Neural cell (in vitro differentiated cells): ENCODE results near the gene SLC26A5. TPM values are rescaled to one million over a fixed set of nuclear protein-coding genes. Genes with fewer than 3 reads are reported as not detected.

Experiments used
- H2AFZ ChIP-seq: fragments of 200-600, 300-800 bp; sonication (generic), shearing (Covaris generic); 2 replicates; pipeline ENCODE4 v1.6.0; 2014; ENCODE audit warnings: low read depth, mild to moderate bottlenecking, antibody characterized with exemption, low read length, moderate library complexity
- H3F3A ChIP-seq: fragments of 200-600 bp; shearing (Covaris generic); 2 replicates; pipeline ENCODE4 v1.6.1; 2016; ENCODE audit warnings: mild to moderate bottlenecking, moderate library complexity, mixed read lengths, antibody characterized with exemption, low read length; ENCODE audit not compliant: insufficient read depth, poor library complexity, severe bottlenecking
- H3K27ac ChIP-seq: fragments of 200-600, 300-800 bp; sonication (generic), shearing (Covaris generic); 2 replicates; pipeline ENCODE4 v1.5.1; 2014; ENCODE audit warnings: mild to moderate bottlenecking, low read length, moderate library complexity
- H3K27me3 ChIP-seq: fragments of 300-800, 200-600 bp; sonication (generic), shearing (Covaris generic); 2 replicates; pipeline ENCODE4 v1.6.0; 2014; ENCODE audit warnings: mild to moderate bottlenecking, low read depth, low read length, moderate library complexity; ENCODE audit not compliant: insufficient read depth
- H3K36me3 ChIP-seq: fragments of 300-800, 200-600 bp; sonication (generic), shearing (Covaris generic); 2 replicates; pipeline ENCODE4 v1.5.1; 2014; ENCODE audit warnings: mild to moderate bottlenecking, antibody characterized with exemption, low read length, moderate library complexity; ENCODE audit not compliant: insufficient read depth
- H3K4me2 ChIP-seq: fragments of 300-800, 200-600 bp; sonication (generic), shearing (Covaris generic); 2 replicates; pipeline ENCODE4 v1.6.0; 2014; ENCODE audit warnings: mild to moderate bottlenecking, low read length
- H3K4me3 ChIP-seq: fragments of 300-800, 200-600 bp; sonication (generic), shearing (Covaris generic); 2 replicates; pipeline ENCODE4 v1.5.1; 2014; ENCODE audit warnings: mild to moderate bottlenecking, low read length, moderate library complexity
- H3K79me2 ChIP-seq: fragments of 200-600 bp; shearing (Covaris generic); replicated peaks from 2 replicates; pipeline ENCODE4 v1.6.0; 2014; ENCODE audit warnings: mild to moderate bottlenecking, low read length, moderate library complexity; ENCODE audit not compliant: insufficient read depth
- H3K9ac ChIP-seq: fragments of 300-800, 200-600 bp; sonication (generic), shearing (Covaris generic); 2 replicates; pipeline ENCODE4 v1.6.1; 2016; ENCODE audit warnings: mild to moderate bottlenecking, low read length, mixed read lengths
- H3K9me2 ChIP-seq: fragments of 200-600 bp; shearing (Covaris generic); 2 replicates; pipeline ENCODE4 v1.6.1; 2016; ENCODE audit warnings: mild to moderate bottlenecking, low read length, mixed read lengths; ENCODE audit not compliant: insufficient read depth
- H3K9me3 ChIP-seq: fragments of 200-600, 300-800 bp; sonication (generic), shearing (Covaris generic); 2 replicates; pipeline ENCODE4 v1.6.1; 2016; ENCODE audit warnings: mild to moderate bottlenecking, mixed run types, low read length, moderate library complexity, mixed read lengths
- H4K20me1 ChIP-seq: fragments of 200-600 bp; shearing (Covaris generic); 2 replicates; pipeline ENCODE4 v1.6.1; 2016; ENCODE audit warnings: mild to moderate bottlenecking, mixed run types; ENCODE audit not compliant: insufficient read depth
- CTCF ChIP-seq: fragments of 450-650 bp; IDR thresholded peaks from 2 replicates; pipeline ENCODE4 v1.5.1; 2014; ENCODE audit warnings: antibody characterized with exemption, mild to moderate bottlenecking, moderate library complexity; ENCODE audit not compliant: poor library complexity, severe bottlenecking
- EP300 ChIP-seq: fragments of 450-650 bp; conservative IDR thresholded peaks from 2 replicates; pipeline ENCODE4 v1.6.1; 2014; ENCODE audit warnings: antibody characterized with exemption, mild to moderate bottlenecking, moderate library complexity; ENCODE audit not compliant: poor library complexity, severe bottlenecking
- EZH2 ChIP-seq: fragments of 200-600, 300-800 bp; shearing (Covaris generic), sonication (generic); IDR thresholded peaks from 2 replicates; pipeline ENCODE4 v1.6.1; 2014; ENCODE audit warnings: antibody characterized with exemption, low read length, borderline replicate concordance, mild to moderate bottlenecking; ENCODE audit not compliant: insufficient read depth, poor library complexity, severe bottlenecking
- MXI1 ChIP-seq: fragments of 450-650 bp; conservative IDR thresholded peaks from 2 replicates; pipeline ENCODE4 v1.6.1; 2014; ENCODE audit warnings: antibody characterized with exemption, mild to moderate bottlenecking; ENCODE audit not compliant: poor library complexity, severe bottlenecking
- POLR2AphosphoS5 ChIP-seq: IDR thresholded peaks from 2 replicates; pipeline ENCODE4 v1.6.1; 2012
- RAD21 ChIP-seq: fragments of 450-650 bp; conservative IDR thresholded peaks from 2 replicates; pipeline ENCODE4 v1.6.1; 2014; ENCODE audit warnings: antibody characterized with exemption, mild to moderate bottlenecking, moderate library complexity
- REST ChIP-seq: IDR thresholded peaks from 2 replicates; pipeline ENCODE4 v1.6.1; 2012; ENCODE audit warnings: borderline replicate concordance
- SMC3 ChIP-seq: fragments of 450-650 bp; conservative IDR thresholded peaks from 2 replicates; pipeline ENCODE4 v1.6.1; 2014; ENCODE audit warnings: antibody characterized with exemption, mild to moderate bottlenecking, moderate library complexity; ENCODE audit not compliant: poor library complexity
- TAF1 ChIP-seq: IDR thresholded peaks from 2 replicates; pipeline ENCODE4 v1.6.1; 2012; ENCODE audit warnings: low read depth
- polyA plus RNA-seq: library from polyadenylated mRNA; depleted of rRNA; stranded (reverse); fragments of >200 nt; gene quantifications from 2 replicates; pipeline ENCODE4 v1.2.3, GENCODE V29; 2014

The SLC26A5 gene
- polyA plus RNA-seq, 1 donor from 2014 or later, result not detected

- H3K9ac ChIP-seq, result no peak overlapping the region
- H4K20me1 ChIP-seq, result no peaks in the 10 kb centered on the region
- TF ChIP-seq SMC3 (no peak), REST (no peak), EZH2 (no peak), TAF1 (no peak), POLR2AphosphoS5 (no peak), EP300 (no peak)
- no peaks in the 10 kb centered on the region for H3K9me2 ChIP-seq
- H3F3A ChIP-seq, result no peaks in the 10 kb centered on the region
- H3K27me3 ChIP-seq, result no peaks in the 10 kb centered on the region
- H3K9me3 ChIP-seq, result no peaks in the 10 kb centered on the region
- H3K4me3 ChIP-seq, result no peak overlapping the region
- no peak overlapping the region for H3K27ac ChIP-seq
- H2AFZ ChIP-seq, result no peak overlapping the region
- H3K4me2 ChIP-seq, result no peak overlapping the region
- no peaks in the 10 kb centered on the region for H3K36me3 ChIP-seq
- H3K79me2 ChIP-seq, result no peaks in the 10 kb centered on the region
Observed at GRCh38 chr7:103398483-103399127, 47.4 kb downstream of the SLC26A5 start.

GRCh38 chr7:103396471-103396870, 49.5 kb downstream of the SLC26A5 start:
- no peak for TF ChIP-seq REST
- no peak for TF ChIP-seq POLR2AphosphoS5
- TF ChIP-seq EZH2, result no peak
- TF ChIP-seq MXI1, result no peak
- TF ChIP-seq SMC3, result no peak
- no peak for TF ChIP-seq EP300
- TF ChIP-seq TAF1, result no peak
- TF ChIP-seq RAD21, result no peak
- TF ChIP-seq CTCF, result no peak

More at GRCh38 chr7:103396471-103396870, 49.5 kb downstream of the SLC26A5 start:
- H3K9me2 ChIP-seq, result no peaks in the 10 kb centered on the region
- no peak overlapping the region for H3K27ac ChIP-seq
- no peaks in the 10 kb centered on the region for H3K9me3 ChIP-seq
- H3K4me3 ChIP-seq, result no peak overlapping the region
- H3F3A ChIP-seq, result no peaks in the 10 kb centered on the region
- H3K79me2 ChIP-seq, result no peaks in the 10 kb centered on the region
- no peaks in the 10 kb centered on the region for H4K20me1 ChIP-seq
- H3K4me2 ChIP-seq, result no peak overlapping the region
- H3K36me3 ChIP-seq, result no peaks in the 10 kb centered on the region
- no peaks in the 10 kb centered on the region for H3K27me3 ChIP-seq
- no peak overlapping the region for H2AFZ ChIP-seq
- no peak overlapping the region for H3K9ac ChIP-seq
